Fibroblast of mammary gland (primary cell): ENCODE measurements around the gene TMEM92.
"Not testable (repeated sequence)": the region's sequence is repeated elsewhere in the genome, so short reads cannot be mapped to it uniquely, and the experiment has no call there.

ENCODE experiments used
- DNase-seq: peaks from one replicate; pipeline ENCODE4 v3.0.0-alpha.2; 2010; ENCODE audit warnings: low read depth
- H3K4me3 ChIP-seq: 2 replicates; pipeline ENCODE4 v1.5.1; 2011; ENCODE audit warnings: low read depth, mild to moderate bottlenecking, low read length, moderate library complexity; ENCODE audit not compliant: control insufficient read depth
- TF ChIP-seq, protein P1 (sequence below): conservative IDR thresholded peaks from 2 replicates; pipeline ENCODE4 v1.5.1; 2011; ENCODE audit warnings: low read depth, low read length, inconsistent platforms; ENCODE audit not compliant: control insufficient read depth, insufficient read depth

TMEM92 gene

DNA sequence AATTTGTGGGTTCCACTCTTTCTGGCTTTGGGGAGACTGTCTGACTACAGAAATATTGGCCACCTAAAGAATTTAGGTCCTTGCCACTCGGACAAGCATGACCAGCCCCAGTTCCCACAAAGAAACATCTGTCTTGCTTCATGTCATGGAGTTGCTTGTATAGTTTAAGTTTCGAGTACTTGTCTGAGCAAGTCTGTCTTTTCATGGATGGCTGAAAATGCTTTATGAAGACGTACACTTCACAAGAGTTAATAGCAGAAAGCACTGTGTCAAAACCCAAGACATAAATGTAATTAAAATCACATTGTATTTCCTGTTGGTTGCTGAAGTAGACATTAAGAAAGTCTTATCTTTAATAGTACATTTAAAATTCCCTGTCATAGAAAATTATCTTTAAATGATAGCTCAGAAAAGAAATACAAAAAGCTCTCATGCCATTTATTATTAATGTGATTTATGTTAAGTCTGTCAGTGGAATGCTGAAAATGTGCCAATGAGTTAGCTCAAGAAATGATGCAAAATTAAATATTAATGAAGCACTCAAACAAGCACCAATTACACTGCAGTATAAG lies 41.8 kb downstream of the TMEM92 start:
- DNase-seq: no peak

DNA sequence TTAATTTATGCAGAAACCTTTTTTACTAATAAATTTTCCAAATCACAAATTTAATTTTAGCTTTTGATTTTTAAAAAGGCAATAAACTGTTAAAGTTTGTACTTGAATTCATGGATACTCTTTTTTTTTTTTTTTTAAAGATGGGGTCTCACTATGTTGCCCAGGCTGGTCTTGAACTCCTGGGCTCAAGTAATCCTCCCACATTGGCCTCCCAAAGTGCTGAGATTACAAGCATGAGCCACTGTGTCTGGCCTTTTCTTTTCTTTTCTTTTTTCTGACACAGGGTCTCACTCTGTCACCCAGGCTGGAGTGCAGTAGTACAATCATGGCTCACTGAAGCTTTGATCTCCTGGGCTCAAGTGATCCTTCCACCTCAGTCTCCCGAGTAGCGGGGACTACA lies 42.4 kb downstream of the TMEM92 start:
- not testable (repeated sequence) for H3K4me3 ChIP-seq, DNase-seq

More for the DNA sequence above, 41.8 kb downstream of the TMEM92 start:
- TF ChIP-seq, protein P1, sequence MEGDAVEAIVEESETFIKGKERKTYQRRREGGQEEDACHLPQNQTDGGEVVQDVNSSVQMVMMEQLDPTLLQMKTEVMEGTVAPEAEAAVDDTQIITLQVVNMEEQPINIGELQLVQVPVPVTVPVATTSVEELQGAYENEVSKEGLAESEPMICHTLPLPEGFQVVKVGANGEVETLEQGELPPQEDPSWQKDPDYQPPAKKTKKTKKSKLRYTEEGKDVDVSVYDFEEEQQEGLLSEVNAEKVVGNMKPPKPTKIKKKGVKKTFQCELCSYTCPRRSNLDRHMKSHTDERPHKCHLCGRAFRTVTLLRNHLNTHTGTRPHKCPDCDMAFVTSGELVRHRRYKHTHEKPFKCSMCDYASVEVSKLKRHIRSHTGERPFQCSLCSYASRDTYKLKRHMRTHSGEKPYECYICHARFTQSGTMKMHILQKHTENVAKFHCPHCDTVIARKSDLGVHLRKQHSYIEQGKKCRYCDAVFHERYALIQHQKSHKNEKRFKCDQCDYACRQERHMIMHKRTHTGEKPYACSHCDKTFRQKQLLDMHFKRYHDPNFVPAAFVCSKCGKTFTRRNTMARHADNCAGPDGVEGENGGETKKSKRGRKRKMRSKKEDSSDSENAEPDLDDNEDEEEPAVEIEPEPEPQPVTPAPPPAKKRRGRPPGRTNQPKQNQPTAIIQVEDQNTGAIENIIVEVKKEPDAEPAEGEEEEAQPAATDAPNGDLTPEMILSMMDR: no peak
- no peak overlapping the region for H3K4me3 ChIP-seq

DNA sequence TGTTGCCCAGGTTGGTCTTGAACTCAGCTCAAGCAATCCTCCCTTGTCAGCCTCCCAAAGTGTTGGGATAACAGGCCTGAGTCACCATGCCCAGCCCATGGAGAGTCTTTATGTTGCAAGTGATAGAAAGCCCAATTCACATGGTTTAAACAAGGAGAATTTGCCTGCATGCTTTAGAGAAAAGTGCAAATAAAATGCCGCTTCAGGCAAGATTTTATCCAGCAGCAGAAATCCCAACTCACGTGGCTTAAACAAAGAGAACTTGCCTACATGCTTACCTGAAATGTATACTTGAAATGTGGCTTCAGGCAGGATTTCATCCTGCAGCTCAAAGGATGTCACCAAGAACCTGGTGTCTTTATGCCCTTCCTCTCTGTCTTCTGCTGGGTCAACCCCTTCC lies 42.9 kb downstream of the TMEM92 start:
- no peak for DNase-seq
- no peak overlapping the region for H3K4me3 ChIP-seq
- TF ChIP-seq, protein P1: no peak

DNA sequence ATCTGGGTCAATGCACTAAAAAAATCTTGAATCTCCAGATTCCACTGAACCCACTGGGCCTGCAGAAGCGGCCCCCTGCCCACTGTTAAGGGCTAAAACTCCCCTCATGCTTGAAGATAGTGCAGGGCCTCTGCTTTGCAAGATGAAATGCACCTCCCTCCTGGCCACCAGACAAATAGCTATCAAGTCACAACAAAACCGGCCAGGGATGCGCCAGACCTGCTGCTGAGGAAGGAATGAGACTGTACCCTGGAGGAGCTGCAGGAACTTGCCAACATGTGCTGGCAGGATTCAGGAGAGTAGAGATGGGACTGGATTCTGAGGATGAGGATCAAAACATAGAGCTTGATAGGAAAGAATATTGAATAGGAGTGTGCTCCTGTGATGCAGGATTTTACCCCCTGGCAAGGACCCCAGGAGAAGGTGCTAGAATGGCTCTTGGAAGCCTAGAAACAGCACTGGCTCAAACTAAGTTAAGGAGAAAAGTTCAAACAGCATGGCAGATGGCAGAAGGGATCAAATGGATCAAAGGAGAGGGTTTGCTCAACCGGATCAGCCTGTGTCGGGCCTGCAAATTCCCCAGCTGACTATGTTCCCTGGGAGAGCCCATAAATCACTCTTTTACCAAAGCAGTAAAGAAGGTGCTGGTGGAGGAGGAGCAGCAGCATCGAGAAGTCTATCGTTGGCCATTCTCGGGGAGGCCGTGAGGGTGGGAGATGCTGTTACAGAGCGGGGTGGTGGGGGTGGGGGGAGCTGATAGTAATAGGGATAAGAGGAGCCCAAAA lies 44.4 kb downstream of the TMEM92 start:
- no peak overlapping the region for H3K4me3 ChIP-seq
- TF ChIP-seq, protein P1: no peak
- no peak for DNase-seq

DNA sequence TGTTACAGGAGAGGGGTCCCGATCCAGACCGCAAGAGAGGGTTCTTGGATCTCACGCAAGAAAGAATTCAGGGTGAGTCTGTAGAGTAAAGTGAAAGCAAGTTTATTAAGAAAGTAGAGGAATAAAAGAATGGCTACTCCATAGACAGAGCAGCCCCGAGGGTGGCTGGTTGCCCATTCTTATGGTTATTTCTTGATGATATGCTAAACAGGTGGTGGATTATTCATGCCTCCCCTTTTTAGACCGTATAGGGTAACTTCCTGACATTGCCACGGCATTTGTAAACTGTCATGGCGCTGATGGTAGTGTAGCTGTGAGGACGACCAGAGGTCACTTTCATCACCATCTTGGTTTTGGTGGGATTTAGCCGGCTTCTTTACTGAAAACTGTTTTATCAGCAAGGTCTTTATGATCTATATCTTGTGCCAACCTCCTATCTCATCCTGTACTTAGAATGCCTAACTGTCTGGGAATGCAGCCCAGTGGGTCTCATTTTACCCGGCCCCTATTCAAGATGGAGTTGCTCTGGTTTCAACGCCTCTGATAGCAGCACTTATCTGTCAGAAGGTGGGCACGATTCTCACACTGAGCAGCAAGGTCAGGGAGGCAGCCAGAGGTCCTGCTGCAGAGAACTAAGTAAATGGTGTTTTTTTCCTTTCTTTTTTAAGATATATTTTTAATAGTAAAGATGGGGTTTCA lies 45.2 kb downstream of the TMEM92 start:
- no peak overlapping the region for H3K4me3 ChIP-seq
- DNase-seq: no peak
- TF ChIP-seq, protein P1: no peak

DNA sequence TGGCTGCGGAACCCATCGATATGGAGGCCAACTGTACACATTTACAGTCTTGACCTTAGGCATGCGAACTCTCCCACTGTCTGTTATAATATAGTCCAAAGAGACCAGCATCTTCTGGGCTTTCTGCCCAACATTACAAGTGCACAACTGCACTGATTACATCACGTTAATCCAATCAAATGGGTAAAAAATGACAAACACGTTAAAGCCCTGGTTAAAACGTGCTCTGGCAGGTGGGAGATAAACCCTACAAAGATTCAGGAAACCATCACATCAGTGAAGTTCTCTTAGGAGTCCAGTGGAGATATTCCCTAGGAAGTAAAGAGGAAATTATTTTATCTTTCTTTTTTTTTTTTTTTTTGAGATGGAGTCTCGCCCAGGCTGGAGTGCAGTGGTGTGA lies 48.0 kb downstream of the TMEM92 start:
- no peak overlapping the region for H3K4me3 ChIP-seq
- no peak for DNase-seq
- TF ChIP-seq, protein P1: no peak

DNA sequence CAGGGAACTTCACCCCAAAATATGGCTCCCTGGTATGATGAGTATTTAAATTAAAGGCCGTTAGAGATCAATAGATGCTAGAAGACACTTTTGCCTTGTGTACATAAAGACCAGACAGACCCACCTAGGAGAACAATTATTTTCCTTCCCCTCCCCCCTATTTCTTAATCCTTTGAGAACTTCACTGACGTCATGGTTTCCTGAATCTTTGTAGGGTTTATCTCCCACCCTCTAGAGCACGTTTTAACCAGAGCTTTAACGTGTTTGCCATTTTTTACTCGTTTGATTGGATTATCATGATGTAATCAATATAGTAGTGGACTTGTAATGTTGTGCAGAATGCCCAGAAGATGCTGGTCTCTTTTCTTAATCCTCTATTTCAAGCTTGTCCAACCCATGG lies 48.8 kb downstream of the TMEM92 start:
- no peak overlapping the region for H3K4me3 ChIP-seq
- TF ChIP-seq, protein P1: no peak
- no peak for DNase-seq
